Esophagus muscularis mucosa (tissue), 4 donors: ENCODE data around the gene CFI.

Source experiments
- EP300 ChIP-seq: sonication (generic); formaldehyde crosslinking; IDR thresholded peaks from one replicate; pipeline ENCODE4 v1.6.1; 2017; ENCODE audit warnings: antibody characterized with exemption
- POLR2A ChIP-seq: fragments of 450-650 bp; IDR thresholded peaks from one replicate; pipeline ENCODE4 v1.6.1; 2017; ENCODE audit warnings: antibody characterized with exemption, moderate library complexity, mild to moderate bottlenecking, low read depth
- POLR2AphosphoS5 ChIP-seq, 2 donors: sonication (generic); formaldehyde crosslinking; IDR thresholded peaks; one replicate each; pipeline ENCODE4 v1.6.1; 2017; ENCODE audit warnings: antibody characterized with exemption in 2 of 2
- TF ChIP-seq, protein P1 (sequence below), 3 experiments: fragments of 200-600 bp in 2 of 3; fragments of 450-650 bp in 1 of 3; sonication (generic) in 2 of 3; IDR thresholded peaks; one replicate each; pipeline ENCODE4 v1.5.1; 2017 to 2019; ENCODE audit warnings: antibody characterized with exemption in 3 of 3, mild to moderate bottlenecking in 2 of 3, moderate library complexity in 1 of 3

DNA sequence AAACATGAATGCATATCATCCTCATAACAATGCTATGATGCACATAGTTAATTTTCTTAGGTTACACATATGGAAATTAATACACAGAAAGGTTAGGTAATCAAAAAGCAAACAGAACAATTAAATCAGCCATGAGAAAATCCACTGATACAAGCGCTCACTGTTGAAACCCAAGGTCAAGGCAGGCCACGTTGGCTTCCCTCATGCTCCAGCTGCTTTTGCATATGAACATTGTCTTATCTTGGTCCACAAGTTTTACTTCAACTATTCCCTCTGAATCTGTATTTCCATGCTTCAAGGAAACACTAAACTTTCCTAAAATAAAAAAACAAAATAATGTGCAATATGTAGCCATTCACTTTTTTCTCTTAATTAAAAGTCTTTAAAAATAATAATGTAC, 37.4 kb downstream of the CFI start:
- TF ChIP-seq, protein P1, sequence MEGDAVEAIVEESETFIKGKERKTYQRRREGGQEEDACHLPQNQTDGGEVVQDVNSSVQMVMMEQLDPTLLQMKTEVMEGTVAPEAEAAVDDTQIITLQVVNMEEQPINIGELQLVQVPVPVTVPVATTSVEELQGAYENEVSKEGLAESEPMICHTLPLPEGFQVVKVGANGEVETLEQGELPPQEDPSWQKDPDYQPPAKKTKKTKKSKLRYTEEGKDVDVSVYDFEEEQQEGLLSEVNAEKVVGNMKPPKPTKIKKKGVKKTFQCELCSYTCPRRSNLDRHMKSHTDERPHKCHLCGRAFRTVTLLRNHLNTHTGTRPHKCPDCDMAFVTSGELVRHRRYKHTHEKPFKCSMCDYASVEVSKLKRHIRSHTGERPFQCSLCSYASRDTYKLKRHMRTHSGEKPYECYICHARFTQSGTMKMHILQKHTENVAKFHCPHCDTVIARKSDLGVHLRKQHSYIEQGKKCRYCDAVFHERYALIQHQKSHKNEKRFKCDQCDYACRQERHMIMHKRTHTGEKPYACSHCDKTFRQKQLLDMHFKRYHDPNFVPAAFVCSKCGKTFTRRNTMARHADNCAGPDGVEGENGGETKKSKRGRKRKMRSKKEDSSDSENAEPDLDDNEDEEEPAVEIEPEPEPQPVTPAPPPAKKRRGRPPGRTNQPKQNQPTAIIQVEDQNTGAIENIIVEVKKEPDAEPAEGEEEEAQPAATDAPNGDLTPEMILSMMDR (IDR thresholded peaks at IDR 0.05): no peak
- TF ChIP-seq POLR2AphosphoS5 (IDR thresholded peaks at IDR 0.05) (no peak), EP300 (no peak), POLR2A (no peak)
